OCI-LY1 (cell line): ENCODE data around the gene WASHC3.

Experiments
- EZH2 ChIP-seq: fragments of 200-600 bp; sonication (generic), shearing (Covaris generic); IDR thresholded peaks from 2 replicates; pipeline ENCODE4 v1.8.0; 2017; ENCODE audit warnings: borderline replicate concordance, mixed run types, mild to moderate bottlenecking, antibody characterized with exemption, low read length, moderate library complexity, mixed read lengths
- TF ChIP-seq, protein P1 (sequence below): fragments of 200-600 bp; sonication (generic), shearing (Covaris generic); IDR thresholded peaks from 2 replicates; pipeline ENCODE4 v1.5.1; 2017; ENCODE audit warnings: mild to moderate bottlenecking, antibody characterized with exemption, low read length, moderate library complexity, mixed read lengths

DNA sequence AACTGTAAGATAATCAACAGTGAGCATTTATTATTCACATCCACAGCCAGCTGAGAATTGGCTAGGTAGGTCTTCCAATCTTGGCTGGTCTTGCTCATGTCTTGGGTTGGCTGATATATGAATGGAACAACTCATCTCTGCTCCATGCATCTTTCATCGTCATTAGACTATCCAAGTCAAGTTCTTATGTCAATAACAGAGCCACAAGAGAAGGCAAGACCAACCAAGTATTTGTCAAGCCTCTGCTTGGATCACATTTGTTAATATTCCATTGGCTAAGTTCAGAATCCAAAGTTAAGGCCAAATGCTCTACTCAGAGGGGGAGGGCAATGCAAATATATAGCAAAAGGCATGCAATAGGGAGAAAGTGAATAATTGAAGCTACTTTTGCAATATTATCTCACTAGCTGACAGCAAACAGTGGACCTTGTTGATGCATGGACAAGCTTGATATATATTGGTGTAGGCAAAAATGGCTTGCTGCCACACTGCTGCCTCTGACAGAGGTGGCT is 53.1 kb downstream of the WASHC3 start:
- TF ChIP-seq, protein P1, sequence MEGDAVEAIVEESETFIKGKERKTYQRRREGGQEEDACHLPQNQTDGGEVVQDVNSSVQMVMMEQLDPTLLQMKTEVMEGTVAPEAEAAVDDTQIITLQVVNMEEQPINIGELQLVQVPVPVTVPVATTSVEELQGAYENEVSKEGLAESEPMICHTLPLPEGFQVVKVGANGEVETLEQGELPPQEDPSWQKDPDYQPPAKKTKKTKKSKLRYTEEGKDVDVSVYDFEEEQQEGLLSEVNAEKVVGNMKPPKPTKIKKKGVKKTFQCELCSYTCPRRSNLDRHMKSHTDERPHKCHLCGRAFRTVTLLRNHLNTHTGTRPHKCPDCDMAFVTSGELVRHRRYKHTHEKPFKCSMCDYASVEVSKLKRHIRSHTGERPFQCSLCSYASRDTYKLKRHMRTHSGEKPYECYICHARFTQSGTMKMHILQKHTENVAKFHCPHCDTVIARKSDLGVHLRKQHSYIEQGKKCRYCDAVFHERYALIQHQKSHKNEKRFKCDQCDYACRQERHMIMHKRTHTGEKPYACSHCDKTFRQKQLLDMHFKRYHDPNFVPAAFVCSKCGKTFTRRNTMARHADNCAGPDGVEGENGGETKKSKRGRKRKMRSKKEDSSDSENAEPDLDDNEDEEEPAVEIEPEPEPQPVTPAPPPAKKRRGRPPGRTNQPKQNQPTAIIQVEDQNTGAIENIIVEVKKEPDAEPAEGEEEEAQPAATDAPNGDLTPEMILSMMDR, result no peak
- no peak for TF ChIP-seq EZH2
